ENCODE measurements around the gene TADA2A. TPM values are rescaled to one million over a fixed set of nuclear protein-coding genes. Genes with fewer than 3 reads are reported as not detected.
"Not testable (repeated sequence)": the region's sequence is repeated elsewhere in the genome, so short reads cannot be mapped to it uniquely, and the experiment has no call there.

The TADA2A gene
- total RNA-seq, 1 experiment from 2014 or later = 11.4 TPM

- H3K4me3 ChIP-seq (ENCODE audit: low read depth in 2 of 2, low read length in 2 of 2) = no peak overlapping the region
- no peak overlapping the region for H3K27ac ChIP-seq (ENCODE audit: low read length)
- POLR2A ChIA-PET = no interaction called here
- DNase-seq (ENCODE audit: low read depth, low spot score) (no peak), ATAC-seq (no peak)
- no peaks in the 10 kb centered on the region for H3K9me3 ChIP-seq (ENCODE audit: control insufficient read depth, insufficient read depth, low read depth, low read length)
- no peaks in the 10 kb centered on the region for H3K4me1 ChIP-seq (ENCODE audit: control insufficient read depth, insufficient read depth, low read length)
- TF ChIP-seq REST (IDR thresholded peaks at IDR 0.05; ENCODE audit: insufficient read depth in 1 of 2, low read depth in 2 of 2, low read length in 1 of 2) (no peak), TCF7L2 (IDR thresholded peaks at IDR 0.05; ENCODE audit: low read depth, low read length) (no peak), SIN3A (IDR thresholded peaks at IDR 0.05; ENCODE audit: borderline replicate concordance, insufficient read depth, low read depth, low read length) (no peak), CTCF (IDR thresholded peaks at IDR 0.05) (no peak), POLR2AphosphoS5 (IDR thresholded peaks at IDR 0.05; ENCODE audit: low read depth, low read length) (no peak)
- no TSS peak for BruUV-seq (replicated peaks)
- no peaks in the 10 kb centered on the region for H3K27me3 ChIP-seq (ENCODE audit: control insufficient read depth, insufficient read depth, low read length)
- in situ Hi-C loops (cut with HindIII; ENCODE audit: low pct_unique_long_range_greater_than_20kb, low sequenced_read_pairs) = no loop called here
- intact Hi-C loops (cut with micrococcal nuclease; ENCODE audit: unreplicated experiment) = no loop called here
- H3K36me3 ChIP-seq (ENCODE audit: control insufficient read depth, insufficient read depth, low read length) = no peaks in the 10 kb centered on the region
- CTCF ChIA-PET = no interaction called here
Observed at GRCh38 chr17:37399265-37399803, 7.4 kb upstream of the TADA2A start.

GRCh38 chr17:37400505-37400904 lies 6.2 kb upstream of the TADA2A start:
- no peak for TF ChIP-seq SIN3A (IDR thresholded peaks at IDR 0.05; ENCODE audit: borderline replicate concordance, insufficient read depth, low read depth, low read length)
- TF ChIP-seq POLR2AphosphoS5 (IDR thresholded peaks at IDR 0.05; ENCODE audit: low read depth, low read length) = no peak
- TF ChIP-seq CTCF (IDR thresholded peaks at IDR 0.05) = no peak
- TF ChIP-seq REST (IDR thresholded peaks at IDR 0.05; ENCODE audit: insufficient read depth in 1 of 2, low read depth in 2 of 2, low read length in 1 of 2) = no peak
- TF ChIP-seq TCF7L2 (IDR thresholded peaks at IDR 0.05; ENCODE audit: low read depth, low read length) = no peak
- no peak for ATAC-seq
- POLR2A ChIA-PET = interaction anchor here (0.7 kb wide), 1 partner anchor 283 kb away, joined by 5 read pairs; no protein-coding TSS in a partner anchor

GRCh38 chr17:37405522-37405921 lies 1.2 kb upstream of the TADA2A start:
- BruUV-seq (replicated peaks); CTCF ChIA-PET; intact Hi-C loops (cut with micrococcal nuclease; ENCODE audit: unreplicated experiment); ATAC-seq; in situ Hi-C loops (cut with HindIII; ENCODE audit: low pct_unique_long_range_greater_than_20kb, low sequenced_read_pairs); H3K27me3 ChIP-seq (ENCODE audit: control insufficient read depth, insufficient read depth, low read length); H3K9me3 ChIP-seq (ENCODE audit: control insufficient read depth, insufficient read depth, low read depth, low read length); DNase-seq (ENCODE audit: low read depth, low spot score); H3K36me3 ChIP-seq (ENCODE audit: control insufficient read depth, insufficient read depth, low read length); H3K4me1 ChIP-seq (ENCODE audit: control insufficient read depth, insufficient read depth, low read length): not testable (repeated sequence)
- POLR2A ChIA-PET = interaction anchor here (0.5 to 0.7 kb wide), 2 partner anchors 31 to 161 kb away, joined by 7 to 17 read pairs; no protein-coding TSS in a partner anchor
- Histone ChIP-seq H3K4me3 (ENCODE audit: low read depth in 2 of 2, low read length in 2 of 2) (peak overlapping the region; percentile 81 to 87), H3K27ac (ENCODE audit: low read length) (peak overlapping the region; percentile 91)

More at GRCh38 chr17:37400505-37400904, 6.2 kb upstream of the TADA2A start:
- no peaks in the 10 kb centered on the region for H3K27me3 ChIP-seq (ENCODE audit: control insufficient read depth, insufficient read depth, low read length)
- H3K9me3 ChIP-seq (ENCODE audit: control insufficient read depth, insufficient read depth, low read depth, low read length) = no peaks in the 10 kb centered on the region
- H3K27ac ChIP-seq (ENCODE audit: low read length) = no peak overlapping the region
- no peak overlapping the region for H3K4me3 ChIP-seq (ENCODE audit: low read depth in 2 of 2, low read length in 2 of 2)
- BruUV-seq (replicated peaks) = no TSS peak
- no peaks in the 10 kb centered on the region for H3K4me1 ChIP-seq (ENCODE audit: control insufficient read depth, insufficient read depth, low read length)
- in situ Hi-C loops (cut with HindIII; ENCODE audit: low pct_unique_long_range_greater_than_20kb, low sequenced_read_pairs) (no loop called here), intact Hi-C loops (cut with micrococcal nuclease; ENCODE audit: unreplicated experiment) (no loop called here)
- no peaks in the 10 kb centered on the region for H3K36me3 ChIP-seq (ENCODE audit: control insufficient read depth, insufficient read depth, low read length)
- DNase-seq (ENCODE audit: low read depth, low spot score) = no peak
- CTCF ChIA-PET = no interaction called here
